A673 (cell line): ENCODE results near the gene BAIAP2. TPM values are rescaled to one million over a fixed set of nuclear protein-coding genes. Genes with fewer than 3 reads are reported as not detected.

ENCODE experiments used
- BruUV-seq: library from RNA; stranded (reverse); fragments of 400-500 nt; replicated peaks from 2 replicates; lab custom pipeline; 2021; lab: Mats Ljungman, UMichigan
- CTCF ChIA-PET: fragments of 300-600 bp; sonication (Branson Sonifier 250); formaldehyde crosslinking; loops from one replicate; lab custom pipeline; 2022; ENCODE audit warnings: antibody characterized with exemption; lab: Charles Lee
- POLR2A ChIA-PET: fragments of 300-600 bp; sonication (Branson Sonifier 250); formaldehyde crosslinking; loops from one replicate; lab custom pipeline; 2022; ENCODE audit warnings: antibody characterized with exemption; ENCODE audit not compliant: low non-redundant PET; lab: Charles Lee
- DNase-seq: peaks from one replicate; pipeline ENCODE4 v3.0.0-alpha.2; 2015; ENCODE audit warnings: low spot score
- H3K27ac ChIP-seq: fragments of 200-600 bp; sonication (generic); 2 replicates; pipeline ENCODE4 v1.5.1; 2016; ENCODE audit warnings: mixed run types, low read depth, mild to moderate bottlenecking, mixed read lengths, antibody characterized with exemption, low read length; ENCODE audit not compliant: poor library complexity, severe bottlenecking
- H3K27me3 ChIP-seq: fragments of 200-600 bp; sonication (generic); replicated peaks from 2 replicates; pipeline ENCODE4 v1.6.1; 2017; ENCODE audit warnings: mixed run types, low read depth, mild to moderate bottlenecking, mixed read lengths, antibody characterized with exemption, low read length; ENCODE audit not compliant: insufficient read depth, poor library complexity
- H3K36me3 ChIP-seq: fragments of 200-600 bp; sonication (generic); 2 replicates; pipeline ENCODE4 v1.6.1; 2016; ENCODE audit warnings: mixed run types, mild to moderate bottlenecking, mixed read lengths, antibody characterized with exemption, low read length; ENCODE audit not compliant: insufficient read depth, poor library complexity, severe bottlenecking
- H3K4me1 ChIP-seq: fragments of 200-600 bp; sonication (generic); 2 replicates; pipeline ENCODE4 v1.6.1; 2017; ENCODE audit warnings: mixed run types, mild to moderate bottlenecking, mixed read lengths, antibody characterized with exemption, low read length; ENCODE audit not compliant: insufficient read depth, poor library complexity, severe bottlenecking
- H3K4me3 ChIP-seq: fragments of 200-600 bp; sonication (generic); 2 replicates; pipeline ENCODE4 v1.5.1; 2016; ENCODE audit warnings: low read depth, mixed run types, mild to moderate bottlenecking, mixed read lengths, low read length; ENCODE audit not compliant: poor library complexity, severe bottlenecking
- H3K9me3 ChIP-seq: fragments of 200-600 bp; sonication (generic); 2 replicates; pipeline ENCODE4 v1.6.1; 2016; ENCODE audit warnings: mixed run types, low read depth, mild to moderate bottlenecking, mixed read lengths, antibody characterized with exemption, low read length; ENCODE audit not compliant: poor library complexity, severe bottlenecking
- CTCF ChIP-seq: fragments of 300-800, 200-600 bp; sonication (generic); conservative IDR thresholded peaks from 2 replicates; pipeline ENCODE4 v1.5.1; 2017; ENCODE audit warnings: low read depth, mild to moderate bottlenecking, antibody characterized with exemption, low read length, moderate library complexity, mixed read lengths
- EZH2 ChIP-seq: fragments of 200-600 bp; sonication (generic); IDR thresholded peaks from 2 replicates; pipeline ENCODE4 v1.6.1; 2017; ENCODE audit warnings: borderline replicate concordance, low read depth, mild to moderate bottlenecking, mixed read lengths, antibody characterized with exemption, low read length; ENCODE audit not compliant: poor library complexity, severe bottlenecking
- intact Hi-C: fragments of 100-400 bp; cut with micrococcal nuclease; formaldehyde crosslinking; loops from one replicate; pipeline ENCODE4 v1.10.0; 2022; ENCODE audit not compliant: unreplicated experiment
- total RNA-seq: library from RNA; stranded (reverse); gene quantifications from 2 replicates; pipeline ENCODE4 v1.2.3, GENCODE V29; 2021

The BAIAP2 gene
- total RNA-seq, 1 experiment from 2014 or later, result 51.6 TPM

- TF ChIP-seq CTCF, result no peak
- TF ChIP-seq EZH2, result no peak
- Histone ChIP-seq H3K4me1 (peaks cover 26% of the 10 kb centered on the region), H3K36me3 (no peaks in the 10 kb centered on the region), H3K4me3 (no peak overlapping the region), H3K9me3 (no peaks in the 10 kb centered on the region), H3K27me3 (no peaks in the 10 kb centered on the region), H3K27ac (no peak overlapping the region)
- DNase-seq, result peak; percentile 33
- intact Hi-C loops, result no loop called here
- POLR2A ChIA-PET, result no interaction called here
- CTCF ChIA-PET, result interaction anchor here (0.6 kb wide), 1 partner anchor 290 kb away, joined by 15 read pairs; no protein-coding TSS in a partner anchor
- no TSS peak for BruUV-seq
Observed at GRCh38 chr17:81044764-81045589, 10.0 kb downstream of the BAIAP2 start.

DNA sequence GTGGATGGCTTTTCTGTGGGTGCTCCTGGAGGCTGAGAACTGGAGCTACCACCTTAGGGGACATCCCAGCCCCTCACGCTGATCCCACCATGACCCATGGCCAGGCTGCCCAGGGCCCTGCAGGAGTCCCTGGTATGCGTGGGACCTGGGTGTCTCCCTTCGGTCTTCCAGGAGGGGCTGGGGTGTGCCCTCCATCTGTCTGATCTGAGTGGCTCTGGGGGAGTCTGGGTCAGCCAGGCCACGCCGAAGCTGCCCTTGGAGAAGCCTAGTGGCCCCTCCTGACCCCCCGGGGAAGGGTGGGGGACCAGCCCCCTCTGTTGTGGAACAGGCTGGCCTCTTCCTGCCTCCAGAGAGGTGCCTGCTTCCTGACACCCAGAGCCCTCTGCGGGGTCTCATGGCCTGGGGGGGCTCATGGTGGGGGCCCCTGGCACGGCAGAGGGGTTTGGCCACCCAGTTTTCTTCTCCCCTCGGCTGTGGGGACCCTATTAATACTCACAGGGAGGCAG lies 10.7 kb downstream of the BAIAP2 start:
- no peak for TF ChIP-seq EZH2
- TF ChIP-seq CTCF, result no peak
- DNase-seq, result no peak
- ChIA-PET POLR2A (no interaction called here), CTCF (interaction anchor here (0.6 kb wide), 1 partner anchor 290 kb away, joined by 15 read pairs; no protein-coding TSS in a partner anchor)
- Histone ChIP-seq H3K9me3 (no peaks in the 10 kb centered on the region), H3K4me3 (no peak overlapping the region), H3K4me1 (peaks cover 20% of the 10 kb centered on the region), H3K27me3 (no peaks in the 10 kb centered on the region), H3K27ac (no peak overlapping the region), H3K36me3 (no peaks in the 10 kb centered on the region)
- BruUV-seq, result no TSS peak
- intact Hi-C loops, result no loop called here

- no TSS peak for BruUV-seq
- H3K4me3 ChIP-seq, result no peak overlapping the region
- intact Hi-C loops, result no loop called here
- no peak overlapping the region for H3K27ac ChIP-seq
- peaks cover 14% of the 10 kb centered on the region for H3K4me1 ChIP-seq
- H3K9me3 ChIP-seq, result no peaks in the 10 kb centered on the region
- DNase-seq, result no peak
- H3K27me3 ChIP-seq, result no peaks in the 10 kb centered on the region
- TF ChIP-seq CTCF, result no peak
- no peak for TF ChIP-seq EZH2
- POLR2A ChIA-PET, result no interaction called here
- H3K36me3 ChIP-seq, result no peaks in the 10 kb centered on the region
- CTCF ChIA-PET, result no interaction called here
Observed at GRCh38 chr17:81046132-81046769, 11.3 kb downstream of the BAIAP2 start.
